Vagina (tissue), 2 donors: Measurements from ENCODE around the gene DPP10.

Experiments used
- POLR2A ChIP-seq, 2 donors: fragments of 450-650 bp; IDR thresholded peaks; one replicate each; pipeline ENCODE4 v1.6.1; 2017; ENCODE audit warnings: antibody characterized with exemption in 2 of 2, mild to moderate bottlenecking in 2 of 2, moderate library complexity in 2 of 2
- POLR2AphosphoS5 ChIP-seq, 2 donors: sonication (generic); formaldehyde crosslinking; IDR thresholded peaks; one replicate each; pipeline ENCODE4 v1.9.0; 2017; ENCODE audit warnings: antibody characterized with exemption in 2 of 2, mild to moderate bottlenecking in 2 of 2, low read depth in 1 of 2; ENCODE audit not compliant: insufficient read depth in 1 of 2

DNA sequence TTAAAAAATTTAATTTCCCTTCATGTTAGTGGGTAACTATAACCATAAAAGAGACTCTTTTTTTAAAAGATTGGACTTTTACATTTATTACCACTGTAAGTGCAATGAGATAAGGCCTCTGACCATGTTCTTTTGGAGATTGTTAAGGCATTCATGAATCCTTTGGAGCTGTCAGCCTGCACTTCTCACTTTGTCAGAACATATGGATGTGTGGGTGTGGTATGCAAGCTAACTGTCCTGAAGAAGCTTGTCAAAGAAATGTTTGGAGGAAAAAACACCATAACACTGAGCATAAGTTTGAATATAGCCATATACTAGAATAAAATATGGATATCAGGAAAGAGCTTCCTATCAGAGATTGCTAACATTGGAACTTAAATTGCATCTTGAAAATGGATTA is 754.1 kb downstream of the DPP10 start:
- TF ChIP-seq POLR2AphosphoS5 (IDR thresholded peaks at IDR 0.05; ENCODE audit: insufficient read depth in 1 of 2, low read depth in 1 of 2) (no peak), POLR2A (IDR thresholded peaks at IDR 0.05) (no peak)
